Measurements from ENCODE around the gene VARS1.

Gene VARS1

GRCh38 chr6:31768363-31769257, 26.9 kb downstream of the VARS1 start:
- no peak for DNase-seq

- DNase-seq: no peak
Measured at GRCh38 chr6:31767096-31767645, 28.4 kb downstream of the VARS1 start.

- DNase-seq: no peak
Measured at GRCh38 chr6:31765910-31766794, 29.4 kb downstream of the VARS1 start.

- no peak for DNase-seq
Measured at GRCh38 chr6:31765559-31765909, 30.0 kb downstream of the VARS1 start.

GRCh38 chr6:31764198-31764597, 31.4 kb downstream of the VARS1 start:
- no peak for DNase-seq

- DNase-seq: no peak
Measured at GRCh38 chr6:31763619-31763940, 32.0 kb downstream of the VARS1 start.

- no peak for DNase-seq
Measured at GRCh38 chr6:31762878-31763618, 32.5 kb downstream of the VARS1 start.

GRCh38 chr6:31762356-31762755, 33.2 kb downstream of the VARS1 start, which contains the start of gene SAPCD1:
Gene SAPCD1 (plus strand): TSS chr6:31762656. CDS start chr6:31763055, 399 bp downstream.
- DNase-seq: no peak

- DNase-seq: no peak
Measured at GRCh38 chr6:31761343-31761742, 34.2 kb downstream of the VARS1 start.

GRCh38 chr6:31760790-31761189, 34.8 kb downstream of the VARS1 start:
- no peak for DNase-seq

- no peak for DNase-seq
Measured at GRCh38 chr6:31758281-31758680, 37.3 kb downstream of the VARS1 start.

- DNase-seq: no peak
Measured at GRCh38 chr6:31752739-31753319, 42.7 kb downstream of the VARS1 start.

GRCh38 chr6:31750411-31751022, 45.0 kb downstream of the VARS1 start:
- no peak for DNase-seq

- DNase-seq: no peak
Measured at GRCh38 chr6:31749301-31750036, 46.1 kb downstream of the VARS1 start.
